KMS-11 (cell line): Measurements from ENCODE around the gene MAP1LC3A.

ENCODE experiments used
- H2AFZ ChIP-seq: fragments of 200-600 bp; sonication (generic); 2 replicates; pipeline ENCODE4 v1.6.1; 2016; ENCODE audit warnings: antibody characterized with exemption, mixed run types, low read depth
- H3K27ac ChIP-seq: fragments of 200-600 bp; sonication (generic); 2 replicates; pipeline ENCODE4 v1.6.1; 2016; ENCODE audit warnings: mild to moderate bottlenecking, mixed run types
- H3K27me3 ChIP-seq: fragments of 200-600 bp; sonication (generic); 2 replicates; pipeline ENCODE4 v1.6.1; 2017; ENCODE audit warnings: mild to moderate bottlenecking, low read depth, mixed run types, moderate library complexity; ENCODE audit not compliant: insufficient read depth
- H3K36me3 ChIP-seq: fragments of 200-600 bp; sonication (generic); 2 replicates; pipeline ENCODE4 v1.6.1; 2017; ENCODE audit warnings: mild to moderate bottlenecking, mixed run types; ENCODE audit not compliant: insufficient read depth
- H3K4me1 ChIP-seq: fragments of 200-600 bp; sonication (generic); 2 replicates; pipeline ENCODE4 v1.6.1; 2016; ENCODE audit warnings: mild to moderate bottlenecking, low read depth, mixed run types; ENCODE audit not compliant: poor library complexity, severe bottlenecking
- H3K4me2 ChIP-seq: fragments of 200-600 bp; sonication (generic); 2 replicates; pipeline ENCODE4 v1.7.0; 2016; ENCODE audit warnings: mild to moderate bottlenecking, mixed run types
- H3K4me3 ChIP-seq: fragments of 200-600 bp; sonication (generic); IDR thresholded peaks from 2 replicates; pipeline ENCODE4 v1.6.1; 2017; ENCODE audit warnings: low read depth, low read length, mixed read lengths; ENCODE audit not compliant: insufficient read depth
- H3K79me2 ChIP-seq: fragments of 200-600 bp; sonication (generic); 2 replicates; pipeline ENCODE4 v1.6.1; 2016; ENCODE audit warnings: low read depth, mixed run types; ENCODE audit not compliant: insufficient read depth
- H3K9ac ChIP-seq: fragments of 200-600 bp; sonication (generic); 2 replicates; pipeline ENCODE4 v1.6.1; 2016; ENCODE audit warnings: mild to moderate bottlenecking, mixed run types
- H4K20me1 ChIP-seq: fragments of 200-600 bp; sonication (generic); 2 replicates; pipeline ENCODE4 v1.6.1; 2016; ENCODE audit warnings: mild to moderate bottlenecking, mixed run types; ENCODE audit not compliant: insufficient read depth
- TF ChIP-seq, protein P1 (sequence below): fragments of 200-600 bp; sonication (generic); conservative IDR thresholded peaks from 2 replicates; pipeline ENCODE4 v1.6.1; 2017; ENCODE audit warnings: low read depth, mild to moderate bottlenecking, antibody characterized with exemption, low read length, moderate library complexity, mixed read lengths

Gene MAP1LC3A

GRCh38 chr20:34531608-34532265 is 26.8 kb upstream of the MAP1LC3A start:
- H4K20me1 ChIP-seq = no peaks in the 10 kb centered on the region
- no peak overlapping the region for H3K4me3 ChIP-seq
- no peak overlapping the region for H3K27ac ChIP-seq
- H3K79me2 ChIP-seq = no peaks in the 10 kb centered on the region; the same call in 1 of the 2 replicates
- TF ChIP-seq, protein P1, sequence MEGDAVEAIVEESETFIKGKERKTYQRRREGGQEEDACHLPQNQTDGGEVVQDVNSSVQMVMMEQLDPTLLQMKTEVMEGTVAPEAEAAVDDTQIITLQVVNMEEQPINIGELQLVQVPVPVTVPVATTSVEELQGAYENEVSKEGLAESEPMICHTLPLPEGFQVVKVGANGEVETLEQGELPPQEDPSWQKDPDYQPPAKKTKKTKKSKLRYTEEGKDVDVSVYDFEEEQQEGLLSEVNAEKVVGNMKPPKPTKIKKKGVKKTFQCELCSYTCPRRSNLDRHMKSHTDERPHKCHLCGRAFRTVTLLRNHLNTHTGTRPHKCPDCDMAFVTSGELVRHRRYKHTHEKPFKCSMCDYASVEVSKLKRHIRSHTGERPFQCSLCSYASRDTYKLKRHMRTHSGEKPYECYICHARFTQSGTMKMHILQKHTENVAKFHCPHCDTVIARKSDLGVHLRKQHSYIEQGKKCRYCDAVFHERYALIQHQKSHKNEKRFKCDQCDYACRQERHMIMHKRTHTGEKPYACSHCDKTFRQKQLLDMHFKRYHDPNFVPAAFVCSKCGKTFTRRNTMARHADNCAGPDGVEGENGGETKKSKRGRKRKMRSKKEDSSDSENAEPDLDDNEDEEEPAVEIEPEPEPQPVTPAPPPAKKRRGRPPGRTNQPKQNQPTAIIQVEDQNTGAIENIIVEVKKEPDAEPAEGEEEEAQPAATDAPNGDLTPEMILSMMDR = no peak
- no peak overlapping the region for H3K9ac ChIP-seq
- no peaks in the 10 kb centered on the region for H3K27me3 ChIP-seq
- no peak overlapping the region for H3K4me2 ChIP-seq
- peaks cover 6% of the 10 kb centered on the region; the same call in 1 of the 2 replicates for H3K36me3 ChIP-seq
- H3K4me1 ChIP-seq = peaks cover 15% of the 10 kb centered on the region
- H2AFZ ChIP-seq = no peak overlapping the region

GRCh38 chr20:34532320-34532719 is 26.2 kb upstream of the MAP1LC3A start:
- Histone ChIP-seq H3K9ac (no peak overlapping the region), H3K36me3 (peaks cover 5% of the 10 kb centered on the region; the same call in 1 of the 2 replicates), H3K27ac (no peak overlapping the region), H3K4me1 (peaks cover 15% of the 10 kb centered on the region), H4K20me1 (no peaks in the 10 kb centered on the region), H3K27me3 (no peaks in the 10 kb centered on the region), H3K79me2 (no peaks in the 10 kb centered on the region), H3K4me2 (no peak overlapping the region), H3K4me3 (no peak overlapping the region), H2AFZ (no peak overlapping the region)
- TF ChIP-seq, protein P1 = no peak

GRCh38 chr20:34532756-34533155 is 25.8 kb upstream of the MAP1LC3A start:
- H4K20me1 ChIP-seq = no peaks in the 10 kb centered on the region
- H3K36me3 ChIP-seq = peaks cover 5% of the 10 kb centered on the region; the same call in 1 of the 2 replicates
- H3K4me1 ChIP-seq = peaks cover 15% of the 10 kb centered on the region
- H3K79me2 ChIP-seq = no peaks in the 10 kb centered on the region
- H3K27me3 ChIP-seq = no peaks in the 10 kb centered on the region
- TF ChIP-seq, protein P1 = no peak
- no peak overlapping the region for H3K4me2 ChIP-seq
- H3K4me3 ChIP-seq = no peak overlapping the region
- no peak overlapping the region for H3K27ac ChIP-seq
- H2AFZ ChIP-seq = no peak overlapping the region
- no peak overlapping the region for H3K9ac ChIP-seq

- Histone ChIP-seq H3K27ac (no peak overlapping the region), H2AFZ (no peak overlapping the region), H3K4me1 (peaks cover 13% of the 10 kb centered on the region), H3K36me3 (peaks cover 5% of the 10 kb centered on the region; the same call in 1 of the 2 replicates), H3K4me2 (no peak overlapping the region), H4K20me1 (no peaks in the 10 kb centered on the region), H3K4me3 (no peak overlapping the region), H3K79me2 (no peaks in the 10 kb centered on the region), H3K9ac (no peak overlapping the region), H3K27me3 (no peaks in the 10 kb centered on the region)
- TF ChIP-seq, protein P1 = no peak
Measured at GRCh38 chr20:34534391-34535165, 23.9 kb upstream of the MAP1LC3A start.
